Choroid plexus epithelial cell (primary cell): ENCODE results near the gene CIAPIN1.

Source experiments
- DNase-seq: peaks from one replicate; pipeline ENCODE4 v3.0.0-alpha.2; 2010; ENCODE audit warnings: low read depth
- H3K4me3 ChIP-seq: 2 replicates; pipeline ENCODE4 v1.5.1; 2011; ENCODE audit warnings: low read depth, mild to moderate bottlenecking, control low read depth, low read length, moderate library complexity
- CTCF ChIP-seq: conservative IDR thresholded peaks from 2 replicates; pipeline ENCODE4 v1.5.1; 2011; ENCODE audit warnings: low read depth, mild to moderate bottlenecking, control low read depth, inconsistent platforms, low read length, moderate library complexity

The CIAPIN1 gene

GRCh38 chr16:57392694-57393093 is 54.5 kb downstream of the CIAPIN1 start:
- no peak for TF ChIP-seq CTCF

GRCh38 chr16:57391708-57392107 is 55.5 kb downstream of the CIAPIN1 start:
- no peak for DNase-seq

More at GRCh38 chr16:57392694-57393093, 54.5 kb downstream of the CIAPIN1 start:
- no peak overlapping the region for H3K4me3 ChIP-seq
- DNase-seq, result no peak

GRCh38 chr16:57391300-57391699 is 55.9 kb downstream of the CIAPIN1 start:
- H3K4me3 ChIP-seq, result no peak overlapping the region
- TF ChIP-seq CTCF, result no peak
- no peak for DNase-seq

More at GRCh38 chr16:57391708-57392107, 55.5 kb downstream of the CIAPIN1 start:
- TF ChIP-seq CTCF, result no peak
- no peak overlapping the region for H3K4me3 ChIP-seq

- no peak overlapping the region for H3K4me3 ChIP-seq
- no peak for TF ChIP-seq CTCF
- DNase-seq, result no peak
These were observed 56.4 kb downstream of the CIAPIN1 start for GRCh38 chr16:57390636-57391295.

- H3K4me3 ChIP-seq, result no peak overlapping the region
- TF ChIP-seq CTCF, result no peak
- DNase-seq, result no peak
These were observed 58.1 kb downstream of the CIAPIN1 start for GRCh38 chr16:57389087-57389468.

- no peak for TF ChIP-seq CTCF
- DNase-seq, result no peak
- H3K4me3 ChIP-seq, result no peak overlapping the region
These were observed 58.7 kb downstream of the CIAPIN1 start for GRCh38 chr16:57388359-57389086.
